GM20000 (cell line): ENCODE measurements around the gene NEK6.

Experiments
- DNase-seq: peaks from one replicate; pipeline ENCODE4 v3.0.0; 2012; ENCODE audit warnings: low spot score
- CTCF ChIP-seq: IDR thresholded peaks from 2 replicates; pipeline ENCODE4 v1.5.1; 2012; ENCODE audit warnings: mild to moderate bottlenecking, control low read depth; ENCODE audit errors: extremely low read depth, missing control alignments

The NEK6 gene

GRCh38 chr9:124394596-124394995 lies 136.8 kb downstream of the NEK6 start:
- TF ChIP-seq CTCF = no peak
- no peak for DNase-seq

GRCh38 chr9:124395826-124396225 lies 138.1 kb downstream of the NEK6 start:
- DNase-seq = no peak
- TF ChIP-seq CTCF = no peak

GRCh38 chr9:124398191-124398935 lies 140.6 kb downstream of the NEK6 start:
- no peak for DNase-seq
- no peak for TF ChIP-seq CTCF

- no peak for DNase-seq
- no peak for TF ChIP-seq CTCF
These were observed 141.7 kb downstream of the NEK6 start for GRCh38 chr9:124399323-124399967.

- TF ChIP-seq CTCF = no peak
- DNase-seq = no peak
These were observed 142.5 kb downstream of the NEK6 start for GRCh38 chr9:124399968-124400940.
